Right kidney (tissue), 1 donor: ENCODE data around the gene AVPR2.
A peak's percentile ranks its signal among the peaks of the same experiment; 100 is the strongest.

Experiments
- DNase-seq: peaks from one replicate; pipeline ENCODE4 v3.0.0-alpha.2; 2016

Gene AVPR2

GRCh38 chrX:153885208-153885787 is 19.2 kb upstream of the AVPR2 start:
- DNase-seq = no peak

- peak; percentile 54 for DNase-seq
Measured at GRCh38 chrX:153885968-153886903, 18.2 kb upstream of the AVPR2 start, which contains the start of gene L1CAM. L1CAM (minus strand) TSS chrX:153886173; CDS start chrX:153875836, 10,337 bp downstream.

GRCh38 chrX:153886915-153887314 is 17.6 kb upstream of the AVPR2 start:
- DNase-seq = peak; percentile 34

GRCh38 chrX:153887385-153887784 is 17.1 kb upstream of the AVPR2 start:
- no peak for DNase-seq

- no peak for DNase-seq
Measured at GRCh38 chrX:153888344-153888743, 16.1 kb upstream of the AVPR2 start.

- no peak for DNase-seq
Measured at GRCh38 chrX:153889123-153889522, 15.3 kb upstream of the AVPR2 start.

- DNase-seq = no peak
Measured at GRCh38 chrX:153897899-153898298, 6.6 kb upstream of the AVPR2 start.

GRCh38 chrX:153900831-153901752 is 3.4 kb upstream of the AVPR2 start:
- DNase-seq = no peak

GRCh38 chrX:153901753-153902140 is 2.7 kb upstream of the AVPR2 start:
- DNase-seq = no peak

GRCh38 chrX:153902385-153902784 is 2.1 kb upstream of the AVPR2 start:
- no peak for DNase-seq

GRCh38 chrX:153903238-153903980 is 1.1 kb upstream of the AVPR2 start:
- DNase-seq = no peak

- no peak for DNase-seq
Measured at GRCh38 chrX:153905481-153906095, 1.1 kb downstream of the AVPR2 start.

- DNase-seq = no peak
Measured at GRCh38 chrX:153906126-153906917, 1.8 kb downstream of the AVPR2 start.

GRCh38 chrX:153907456-153907855 is 3.0 kb downstream of the AVPR2 start:
- DNase-seq = no peak

- no peak for DNase-seq
Measured at GRCh38 chrX:153908219-153908860, 3.9 kb downstream of the AVPR2 start.

GRCh38 chrX:153909024-153909979 is 4.8 kb downstream of the AVPR2 start:
- no peak for DNase-seq

GRCh38 chrX:153909980-153910360 is 5.5 kb downstream of the AVPR2 start:
- no peak for DNase-seq

- DNase-seq = no peak
Measured at GRCh38 chrX:153910446-153910845, 6.0 kb downstream of the AVPR2 start.

GRCh38 chrX:153911798-153912197 is 7.3 kb downstream of the AVPR2 start:
- no peak for DNase-seq
